Ascending aorta (tissue), 2 donors: ENCODE measurements around the gene NR3C1. TPM values are rescaled to one million over a fixed set of nuclear protein-coding genes. Genes with fewer than 3 reads are reported as not detected.

ENCODE experiments used
- DNase-seq, 2 donors: peaks; one replicate each; pipeline ENCODE4 v3.0.0-alpha.2; 2019; ENCODE audit warnings: low spot score in 2 of 2
- H3K27ac ChIP-seq, 2 donors: fragments of 200-600 bp; sonication (generic); one replicate each; pipeline ENCODE4 v1.5.1; 2016 to 2017; ENCODE audit warnings: mild to moderate bottlenecking in 1 of 2
- H3K27me3 ChIP-seq: fragments of 200-600 bp; sonication (generic); one replicate; pipeline ENCODE4 v1.5.1; 2017
- H3K36me3 ChIP-seq, 2 donors: fragments of 200-600 bp; sonication (generic); one replicate each; pipeline ENCODE4 v1.5.1; 2016
- H3K4me1 ChIP-seq, 2 donors: fragments of 200-600 bp; sonication (generic); one replicate each; pipeline ENCODE4 v1.5.1; 2016 to 2017; ENCODE audit warnings: mild to moderate bottlenecking in 1 of 2
- H3K4me3 ChIP-seq, 2 donors: fragments of 200-600 bp; sonication (generic); one replicate each; pipeline ENCODE4 v1.5.1; 2016 to 2017; ENCODE audit warnings: mild to moderate bottlenecking in 1 of 2
- H3K9me3 ChIP-seq, 2 donors: fragments of 200-600 bp; sonication (generic); one replicate each; pipeline ENCODE4 v1.5.1; 2016
- CTCF ChIP-seq, 3 experiments: fragments of 200-600 bp in 2 of 3; fragments of 450-650 bp in 1 of 3; sonication (generic) in 2 of 3; IDR thresholded peaks; one replicate each; pipeline ENCODE4 v1.5.1; 2016 to 2019; ENCODE audit warnings: antibody characterized with exemption in 3 of 3, mild to moderate bottlenecking in 1 of 3, moderate library complexity in 1 of 3
- intact Hi-C: fragments of 100-400 bp; cut with DNase I; formaldehyde crosslinking; loops from one replicate; pipeline ENCODE4 v1.15.1; 2023
- total RNA-seq: library from RNA; depleted of rRNA; stranded (reverse); fragments of >200 nt; gene quantifications from one replicate; pipeline ENCODE4 v1.1.0, GENCODE V29; 2016

NR3C1 gene
- total RNA-seq, 1 donor from 2014 or later = 18.4 TPM

GRCh38 chr5:143241892-143242291 lies 161.6 kb downstream of the NR3C1 start:
- DNase-seq = no peak
- no peak overlapping the region for H3K27ac ChIP-seq
- H3K27me3 ChIP-seq = no peaks in the 10 kb centered on the region
- H3K36me3 ChIP-seq = no peaks in the 10 kb centered on the region
- H3K4me1 ChIP-seq = peaks cover 3 to 13% of the 10 kb centered on the region in 2 donors
- H3K4me3 ChIP-seq = no peak overlapping the region
- no peaks in the 10 kb centered on the region for H3K9me3 ChIP-seq
- no peak for TF ChIP-seq CTCF (IDR thresholded peaks at IDR 0.05)
- intact Hi-C loops = loop anchor here (5.0 kb wide), 3 partner anchors 65 to 160 kb away; partner anchors contain the start of gene NR3C1

- H3K27me3 ChIP-seq = no peaks in the 10 kb centered on the region
- peaks cover 3 to 14% of the 10 kb centered on the region in 2 donors for H3K4me1 ChIP-seq
- no peak for DNase-seq
- no peaks in the 10 kb centered on the region for H3K36me3 ChIP-seq
- intact Hi-C loops = loop anchor here (5.0 kb wide), 3 partner anchors 67 to 162 kb away; partner anchors contain the start of gene NR3C1
- no peak overlapping the region for H3K4me3 ChIP-seq
- no peak for TF ChIP-seq CTCF (IDR thresholded peaks at IDR 0.05)
- H3K9me3 ChIP-seq = no peaks in the 10 kb centered on the region
- H3K27ac ChIP-seq = no peak overlapping the region
Observed at GRCh38 chr5:143239882-143240518, 163.5 kb downstream of the NR3C1 start.

GRCh38 chr5:143238620-143239019 lies 164.9 kb downstream of the NR3C1 start:
- TF ChIP-seq CTCF (IDR thresholded peaks at IDR 0.05) = no peak
- Histone ChIP-seq H3K27me3 (no peaks in the 10 kb centered on the region), H3K9me3 (no peaks in the 10 kb centered on the region), H3K4me1 (peaks cover 1 to 9% of the 10 kb centered on the region in 2 donors), H3K27ac (no peak overlapping the region), H3K36me3 (no peaks in the 10 kb centered on the region), H3K4me3 (no peak overlapping the region)
- intact Hi-C loops = no loop called here
- no peak for DNase-seq

GRCh38 chr5:143237664-143238063 lies 165.8 kb downstream of the NR3C1 start:
- no peak for DNase-seq
- Histone ChIP-seq H3K27me3 (no peaks in the 10 kb centered on the region), H3K4me3 (no peak overlapping the region), H3K4me1 (peaks cover 0 to 3% of the 10 kb centered on the region in 2 donors), H3K27ac (no peak overlapping the region), H3K36me3 (no peaks in the 10 kb centered on the region), H3K9me3 (no peaks in the 10 kb centered on the region)
- intact Hi-C loops = no loop called here
- TF ChIP-seq CTCF (IDR thresholded peaks at IDR 0.05) = no peak

- no peak for TF ChIP-seq CTCF (IDR thresholded peaks at IDR 0.05)
- no peaks in the 10 kb centered on the region for H3K9me3 ChIP-seq
- H3K27me3 ChIP-seq = no peaks in the 10 kb centered on the region
- intact Hi-C loops = no loop called here
- no peak for DNase-seq
- no peak overlapping the region for H3K27ac ChIP-seq
- H3K4me1 ChIP-seq = peaks cover 0 to 3% of the 10 kb centered on the region in 2 donors
- no peaks in the 10 kb centered on the region for H3K36me3 ChIP-seq
- H3K4me3 ChIP-seq = no peak overlapping the region
Observed at GRCh38 chr5:143236682-143237081, 166.8 kb downstream of the NR3C1 start.
